H1 (cell line): Measurements from ENCODE around the gene SLC27A5. TPM values are rescaled to one million over a fixed set of nuclear protein-coding genes. Genes with fewer than 3 reads are reported as not detected.

Source experiments
- CTCF ChIA-PET: fragments of 300-600 bp; sonication (Branson Sonifier 250); formaldehyde crosslinking; loops from one replicate; lab custom pipeline; 2021; ENCODE audit not compliant: partially characterized antibody; lab: Charles Lee
- POLR2A ChIA-PET: fragments of 300-600 bp; sonication (Branson Sonifier 250); formaldehyde crosslinking; loops from one replicate; lab custom pipeline; 2021; ENCODE audit warnings: inconsistent platforms; ENCODE audit not compliant: partially characterized antibody; lab: Charles Lee
- DNase-seq, 2 experiments: peaks; one replicate each; pipeline versions ENCODE4 v3.0.0 to v3.0.0-alpha.2; 2010 to 2022; ENCODE audit warnings: low spot score in 2 of 2, low read depth in 1 of 2, mixed read lengths in 1 of 2
- FAIRE-seq: peaks from 2 replicates; lab custom pipeline; 2011; peaks lifted over from hg19 to GRCh38; lab: Jason Lieb, UNC
- H2AFZ ChIP-seq: 2 replicates; pipeline ENCODE4 v1.8.1; 2012; ENCODE audit warnings: low read length, inconsistent platforms
- H2AK5ac ChIP-seq: 2 replicates; pipeline ENCODE4 v1.6.1; 2013; ENCODE audit warnings: low read depth, low read length
- H2BK120ac ChIP-seq: replicated peaks from 2 replicates; pipeline ENCODE3; 2013; ENCODE audit warnings: low read depth, low read length, inconsistent platforms
- H2BK12ac ChIP-seq: 2 replicates; pipeline ENCODE4 v1.6.1; 2013; ENCODE audit warnings: low read depth, low read length
- H2BK15ac ChIP-seq: 2 replicates; pipeline ENCODE4 v1.6.1; 2013; ENCODE audit warnings: low read length
- H2BK20ac ChIP-seq: 2 replicates; pipeline ENCODE4 v1.6.1; 2013; ENCODE audit warnings: low read length
- H2BK5ac ChIP-seq: 2 replicates; pipeline ENCODE4 v1.6.1; 2013; ENCODE audit warnings: low read depth, low read length
- H3K14ac ChIP-seq: 2 replicates; pipeline ENCODE4 v1.6.1; 2013; ENCODE audit warnings: inconsistent platforms; ENCODE audit not compliant: insufficient read length
- H3K18ac ChIP-seq: 2 replicates; pipeline ENCODE4 v1.6.1; 2013; ENCODE audit warnings: low read length; ENCODE audit errors: extremely low read depth
- H3K23ac ChIP-seq: 2 replicates; pipeline ENCODE4 v1.6.1; 2013; ENCODE audit warnings: inconsistent platforms; ENCODE audit not compliant: insufficient read length
- H3K23me2 ChIP-seq: 2 replicates; pipeline ENCODE4 v1.6.1; 2013; ENCODE audit warnings: low read depth, low read length
- H3K27ac ChIP-seq: 2 replicates; pipeline ENCODE4 v1.6.1; 2011; ENCODE audit warnings: low read depth, low read length, inconsistent platforms
- H3K27me3 ChIP-seq, 4 experiments: replicated peaks in 1 of 4; 1 replicate in 1 of 4; 2 replicates in 3 of 4; pipeline versions ENCODE4 v1.6.1 to v1.8.1; 2011 to 2013; ENCODE audit warnings: low read length in 3 of 4, mild to moderate bottlenecking in 3 of 4, inconsistent platforms in 2 of 4, mixed read lengths in 2 of 4, moderate library complexity in 1 of 4; ENCODE audit not compliant: control insufficient read depth in 3 of 4, insufficient read depth in 3 of 4; ENCODE audit errors: extremely low read depth in 1 of 4
- H3K36me3 ChIP-seq, 4 experiments: 2 replicates each; pipeline versions ENCODE4 v1.6.1 to v1.8.1; 2011 to 2013; ENCODE audit warnings: mild to moderate bottlenecking in 4 of 4, low read length in 3 of 4, moderate library complexity in 2 of 4, control low read depth in 1 of 4, inconsistent platforms in 1 of 4; ENCODE audit not compliant: insufficient read depth in 4 of 4, control insufficient read depth in 2 of 4
- H3K4ac ChIP-seq: replicated peaks from 2 replicates; pipeline ENCODE3; 2013; ENCODE audit warnings: low read length, low read depth, mixed read lengths, inconsistent platforms; ENCODE audit not compliant: insufficient read length
- H3K4me1 ChIP-seq, 4 experiments: replicated peaks in 1 of 4; 1 replicate in 1 of 4; 2 replicates in 3 of 4; pipeline versions ENCODE4 v1.6.1 to v1.8.1; 2011 to 2013; ENCODE audit warnings: low read length in 3 of 4, inconsistent platforms in 2 of 4, mixed read lengths in 1 of 4; ENCODE audit not compliant: insufficient read depth in 4 of 4, control insufficient read depth in 3 of 4
- H3K4me2 ChIP-seq, 2 experiments: 2 replicates each; pipeline versions ENCODE4 v1.6.1 to v1.8.1; 2011 to 2013; ENCODE audit warnings: low read depth in 2 of 2, low read length in 2 of 2, control low read depth in 1 of 2, inconsistent platforms in 1 of 2, mild to moderate bottlenecking in 1 of 2; ENCODE audit not compliant: insufficient read depth in 1 of 2
- H3K4me3 ChIP-seq, 4 experiments: fragments of 200-600, 300-600 bp in 1 of 4; sonication (generic), shearing (Covaris generic), sonication (Bioruptor Twin) in 1 of 4; 2 replicates each; pipeline versions ENCODE4 v1.5.1 to v1.8.1; 2011 to 2016; ENCODE audit warnings: low read length in 4 of 4, low read depth in 3 of 4, control low read depth in 2 of 4, inconsistent platforms in 2 of 4, mild to moderate bottlenecking in 2 of 4, mixed read lengths in 1 of 4, moderate library complexity in 1 of 4; ENCODE audit not compliant: insufficient read depth in 2 of 4; ENCODE audit errors: extremely low read depth in 1 of 4
- H3K56ac ChIP-seq: replicated peaks from 2 replicates; pipeline ENCODE3; 2013; ENCODE audit warnings: low read depth, mild to moderate bottlenecking, mixed read lengths, low read length, inconsistent platforms; ENCODE audit not compliant: insufficient read length
- H3K79me1 ChIP-seq: 2 replicates; pipeline ENCODE4 v1.6.1; 2013; ENCODE audit warnings: low read depth, low read length, control low read depth
- H3K79me2 ChIP-seq, 2 experiments: 2 replicates each; pipeline versions ENCODE4 v1.6.1 to v1.8.1; 2012 to 2013; ENCODE audit warnings: low read length in 2 of 2, mild to moderate bottlenecking in 2 of 2, inconsistent platforms in 1 of 2; ENCODE audit not compliant: insufficient read depth in 2 of 2, control insufficient read depth in 1 of 2
- H3K9ac ChIP-seq, 4 experiments: replicated peaks in 1 of 4; 1 replicate in 1 of 4; 2 replicates in 3 of 4; pipeline versions ENCODE4 v1.6.1 to v1.8.1; 2011 to 2013; ENCODE audit warnings: low read depth in 3 of 4, low read length in 3 of 4, control low read depth in 2 of 4, mild to moderate bottlenecking in 2 of 4, moderate library complexity in 2 of 4, inconsistent platforms in 1 of 4; ENCODE audit errors: extremely low read depth in 1 of 4
- H3K9me3 ChIP-seq, 2 experiments: 2 replicates each; pipeline versions ENCODE4 v1.6.1 to v1.8.1; 2012 to 2013; ENCODE audit warnings: mild to moderate bottlenecking in 2 of 2, moderate library complexity in 2 of 2, control low read depth in 1 of 2, inconsistent platforms in 1 of 2, low read depth in 1 of 2, low read length in 1 of 2, mixed read lengths in 1 of 2; ENCODE audit not compliant: insufficient read depth in 2 of 2
- H4K20me1 ChIP-seq, 2 experiments: replicated peaks in 1 of 2; 2 replicates each; pipeline versions ENCODE3 to v1.8.1; 2011 to 2013; ENCODE audit warnings: inconsistent platforms in 2 of 2, low read length in 2 of 2, mild to moderate bottlenecking in 1 of 2; ENCODE audit not compliant: insufficient read depth in 2 of 2, control insufficient read depth in 1 of 2
- H4K5ac ChIP-seq: 2 replicates; pipeline ENCODE4 v1.6.1; 2013; ENCODE audit warnings: low read length, low read depth, mixed read lengths, inconsistent platforms; ENCODE audit not compliant: insufficient read length
- H4K8ac ChIP-seq: 2 replicates; pipeline ENCODE4 v1.8.0; 2013; ENCODE audit warnings: mild to moderate bottlenecking, moderate library complexity, low read length, inconsistent platforms; ENCODE audit not compliant: insufficient read depth; ENCODE audit errors: extremely low read depth
- H4K91ac ChIP-seq: replicated peaks from 2 replicates; pipeline ENCODE3; 2013; ENCODE audit warnings: low read length, mixed read lengths, inconsistent platforms; ENCODE audit not compliant: insufficient read length
- ATF2 ChIP-seq: IDR thresholded peaks from 2 replicates; pipeline ENCODE4 v1.6.1; 2012; ENCODE audit warnings: low read length, inconsistent platforms
- CTBP2 ChIP-seq: IDR thresholded peaks from 2 replicates; pipeline ENCODE4 v1.7.0; 2011; ENCODE audit warnings: borderline replicate concordance, mild to moderate bottlenecking, moderate library complexity, mixed read lengths, low read length; ENCODE audit not compliant: insufficient read depth, insufficient read length
- EGR1 ChIP-seq: IDR thresholded peaks from 2 replicates; pipeline ENCODE4 v1.6.1; 2011; ENCODE audit warnings: low read depth, low read length, borderline replicate concordance
- KDM5A ChIP-seq: fragments of 200-600 bp; IDR thresholded peaks from 2 replicates; pipeline ENCODE4 v1.7.1; 2012; ENCODE audit warnings: mild to moderate bottlenecking, low read length, inconsistent platforms, mixed read lengths
- NRF1 ChIP-seq: IDR thresholded peaks from 2 replicates; pipeline ENCODE4 v1.6.1; 2011; ENCODE audit warnings: mild to moderate bottlenecking, low read depth, low read length, improper control_type of control experiment
- RXRA ChIP-seq: IDR thresholded peaks from 2 replicates; pipeline ENCODE4 v1.6.1; 2011; ENCODE audit warnings: low read depth, mild to moderate bottlenecking, low read length, moderate library complexity; ENCODE audit not compliant: insufficient read depth
- SAP30 ChIP-seq: fragments of 300-600 bp; sonication (generic); IDR thresholded peaks from 2 replicates; pipeline ENCODE4 v1.7.1; 2012; ENCODE audit warnings: low read length, moderate library complexity, mild to moderate bottlenecking, inconsistent platforms; ENCODE audit not compliant: insufficient read depth, insufficient replicate concordance
- YY1 ChIP-seq: IDR thresholded peaks from 2 replicates; pipeline ENCODE4 v1.6.1; 2011; ENCODE audit warnings: low read depth, mild to moderate bottlenecking, low read length
- ZNF274 ChIP-seq: IDR thresholded peaks from 2 replicates; pipeline ENCODE4 v1.7.0; 2012; ENCODE audit warnings: low read length, borderline replicate concordance; ENCODE audit errors: extremely low read depth
- WGBS, 2 experiments: shearing (Covaris generic) in 1 of 2; methylation state at CpG; one replicate each; pipeline versions ENCODE4 v1.1.6 to v1.1.7; 2013 to 2015; ENCODE audit warnings: low lambda C conversion rate in 2 of 2, mixed read lengths in 2 of 2, inconsistent platforms in 1 of 2, low coverage in 1 of 2, missing lambda C conversion rate in 1 of 2; ENCODE audit not compliant: insufficient replicate concordance in 2 of 2, insufficient coverage in 1 of 2, insufficient read length in 1 of 2; ENCODE audit errors: extremely low coverage in 1 of 2, missing lambda C conversion rate in 1 of 2; 5-methylcytosine and 5-hydroxymethylcytosine counted together
- polyA plus RNA-seq, 7 experiments: library from polyadenylated mRNA; depleted of rRNA in 3 of 7; stranded (reverse) in 5 of 7; unstranded in 2 of 7; fragments of >200 nt in 5 of 7; fragments of 200-250 nt in 2 of 7; gene quantifications; 1 replicate in 5 of 7; 2 replicates in 1 of 7; 4 replicates in 1 of 7; pipeline versions ENCODE4 v1.2.1 to v1.2.3, GENCODE V29; 2011 to 2013; ENCODE audit warnings: missing spikeins in 2 of 7, mixed read lengths in 2 of 7
- total RNA-seq: library from RNA; stranded (reverse); fragmentation: NEBNext Ultra II Directional; extraction: Animal tissue kit (Norgen Biotek cat#: 25700); gene quantifications from 2 replicates; pipeline ENCODE4 v1.2.1, GENCODE V29; 2021

SLC27A5 gene
- total and polyA plus RNA-seq, 2 of the 8 experiments (the other 6 are each of a cell fraction or from before 2014, with no cell fraction given) = 25.1 to 80.5 TPM

- H3K14ac ChIP-seq = no peak overlapping the region
- CTCF ChIA-PET = interaction anchor here (0.7 to 1.3 kb wide), 3 partner anchors 25 to 48 kb away, joined by 3 to 4 read pairs (median 3); no protein-coding TSS in a partner anchor
- H3K79me2 ChIP-seq = no peaks in the 10 kb centered on the region
- peak overlapping the region in 1 of 4 experiments; percentile 16; a peak in 4 of 7 replicates for H3K9ac ChIP-seq
- FAIRE-seq = no peak
- no peak overlapping the region for H4K5ac ChIP-seq
- 26% methylated on average over 25 of the region's 27 CpGs; no CpG with 5 or more reads in 1 of the 2 experiments for WGBS, 2 experiments
- no peak for DNase-seq
- peaks cover 4 to 6% of the 10 kb centered on the region in 2 experiments for H4K20me1 ChIP-seq
- no peak overlapping the region for H4K91ac ChIP-seq
- H3K9me3 ChIP-seq = no peaks in the 10 kb centered on the region
- peaks cover 0 to 3% (median 0%) of the 10 kb centered on the region in 4 experiments; a peak in 3 of 7 replicates for H3K27me3 ChIP-seq
- H3K79me1 ChIP-seq = no peaks in the 10 kb centered on the region
- no peak overlapping the region for H2BK12ac ChIP-seq
- TF ChIP-seq ZNF274 (no peak), YY1 (0 out of 2 replicates have a peak, but pooled peaks have one; percentile 11), KDM5A (no peak), CTBP2 (no peak), NRF1 (no peak), EGR1 (no peak), ATF2 (0 out of 2 replicates have a peak, but pooled peaks have one; percentile 11), SAP30 (peak; percentile 47), RXRA (no peak)
- peak overlapping the region; percentile 42 to 76 (median 70) for H3K4me3 ChIP-seq
- H2BK20ac ChIP-seq = no peak overlapping the region
- no peak overlapping the region for H2BK15ac ChIP-seq
- no peak overlapping the region for H2AK5ac ChIP-seq
- no peak overlapping the region for H3K4ac ChIP-seq
- POLR2A ChIA-PET = interaction anchor here (0.6 to 1.9 kb wide), 7 partner anchors 9 to 243 kb away, joined by 3 to 10 read pairs (median 4); partner anchors contain the start of genes ZNF324, ZNF324B and ZSCAN22
- peaks cover 0 to 6% (median 5%) of the 10 kb centered on the region in 4 experiments; a peak in 6 of 7 replicates for H3K4me1 ChIP-seq
- H3K27ac ChIP-seq = no peak overlapping the region
- no peak overlapping the region for H2BK120ac ChIP-seq
- no peak overlapping the region for H3K56ac ChIP-seq
- H3K36me3 ChIP-seq = peaks cover 2 to 7% (median 4%) of the 10 kb centered on the region in 4 experiments; a peak in 5 of 8 replicates
- H4K8ac ChIP-seq = no peak overlapping the region
- H3K23ac ChIP-seq = no peak overlapping the region
- no peak overlapping the region for H2BK5ac ChIP-seq
- H3K23me2 ChIP-seq = peaks cover 14% of the 10 kb centered on the region
- peak overlapping the region; percentile 48; the same call in 1 of the 2 replicates for H2AFZ ChIP-seq
- H3K18ac ChIP-seq = no peak overlapping the region; the same call in 1 of the 2 replicates
- H3K4me2 ChIP-seq = peak overlapping the region; percentile 88 to 94
These were observed 36.6 kb downstream of the SLC27A5 start for GRCh38 chr19:58474997-58475713.
